Loucy (cell line): ENCODE data around the gene JMJD4.

ENCODE experiments used
- H2AFZ ChIP-seq: fragments of 200-600 bp; sonication (generic); 2 replicates; pipeline ENCODE4 v1.6.0; 2016; ENCODE audit warnings: antibody characterized with exemption, mild to moderate bottlenecking, low read length, moderate library complexity
- H3F3A ChIP-seq: fragments of 200-600 bp; 2 replicates; pipeline ENCODE4 v1.6.0; 2016; ENCODE audit warnings: antibody characterized with exemption, low read depth, mild to moderate bottlenecking
- H3K27me3 ChIP-seq: fragments of 200-600 bp; sonication (generic); 2 replicates; pipeline ENCODE4 v1.6.1; 2014; ENCODE audit warnings: low read length, mild to moderate bottlenecking; ENCODE audit not compliant: insufficient read depth, poor library complexity, severe bottlenecking
- H3K36me3 ChIP-seq: fragments of 200-600 bp; sonication (generic); 2 replicates; pipeline ENCODE4 v1.6.1; 2016; ENCODE audit warnings: low read length; ENCODE audit not compliant: insufficient read depth
- H3K4me1 ChIP-seq: fragments of 200-600 bp; sonication (generic); 2 replicates; pipeline ENCODE4 v1.5.1; 2014; ENCODE audit warnings: low read length, mild to moderate bottlenecking; ENCODE audit not compliant: insufficient read depth, poor library complexity, severe bottlenecking
- H3K4me2 ChIP-seq: fragments of 200-600 bp; sonication (generic); 2 replicates; pipeline ENCODE4 v1.6.0; 2014; ENCODE audit warnings: antibody characterized with exemption, low read length, low read depth, mild to moderate bottlenecking; ENCODE audit not compliant: poor library complexity, severe bottlenecking
- H3K4me3 ChIP-seq: fragments of 200-600 bp; sonication (generic); 2 replicates; pipeline ENCODE4 v1.5.1; 2014; ENCODE audit warnings: low read length, mild to moderate bottlenecking, mixed read lengths; ENCODE audit not compliant: poor library complexity, severe bottlenecking
- H3K79me2 ChIP-seq: fragments of 200-600 bp; sonication (generic); 2 replicates; pipeline ENCODE4 v1.6.1; 2014; ENCODE audit warnings: low read length; ENCODE audit not compliant: insufficient read depth
- H3K9ac ChIP-seq: fragments of 200-600 bp; sonication (generic); 2 replicates; pipeline ENCODE4 v1.6.0; 2014; ENCODE audit warnings: mild to moderate bottlenecking, low read depth, low read length, moderate library complexity; ENCODE audit not compliant: poor library complexity, severe bottlenecking
- H3K9me2 ChIP-seq: fragments of 200-600 bp; sonication (generic); replicated peaks from 2 replicates; pipeline ENCODE4 v1.6.1; 2016; ENCODE audit warnings: low read depth, low read length, mixed read lengths
- H3K9me3 ChIP-seq: fragments of 200-600 bp; sonication (generic); 2 replicates; pipeline ENCODE4 v1.6.1; 2014; ENCODE audit warnings: mild to moderate bottlenecking, antibody characterized with exemption, low read length, low read depth; ENCODE audit not compliant: insufficient read depth
- H4K20me1 ChIP-seq: fragments of 200-600 bp; sonication (generic); 2 replicates; pipeline ENCODE4 v1.6.0; 2014; ENCODE audit warnings: antibody characterized with exemption, low read length, mild to moderate bottlenecking; ENCODE audit not compliant: insufficient read depth, poor library complexity, severe bottlenecking
- CTCF ChIP-seq: fragments of 200-600 bp; sonication (generic); conservative IDR thresholded peaks from 2 replicates; pipeline ENCODE4 v1.5.1; 2014; ENCODE audit warnings: mild to moderate bottlenecking, antibody characterized with exemption, low read length
- EZH2phosphoT487 ChIP-seq: fragments of 200-600 bp; IDR thresholded peaks from 2 replicates; pipeline ENCODE4 v1.6.1; 2018; ENCODE audit warnings: antibody characterized with exemption, mild to moderate bottlenecking, moderate library complexity, borderline replicate concordance

JMJD4 gene

GRCh38 chr1:227771326-227771725, 36.2 kb upstream of the JMJD4 start:
- H3K79me2 ChIP-seq = no peaks in the 10 kb centered on the region
- H3K4me1 ChIP-seq = peaks cover 11% of the 10 kb centered on the region
- H3F3A ChIP-seq = peaks cover 5% of the 10 kb centered on the region; the same call in 1 of the 2 replicates
- no peak overlapping the region for H3K9ac ChIP-seq
- no peaks in the 10 kb centered on the region for H4K20me1 ChIP-seq
- no peak for TF ChIP-seq CTCF
- TF ChIP-seq EZH2phosphoT487 = no peak
- peaks cover 50% of the 10 kb centered on the region; the same call in 1 of the 2 replicates for H3K36me3 ChIP-seq
- no peaks in the 10 kb centered on the region for H3K9me2 ChIP-seq
- H3K4me2 ChIP-seq = no peak overlapping the region
- no peaks in the 10 kb centered on the region for H3K27me3 ChIP-seq
- no peak overlapping the region for H2AFZ ChIP-seq
- no peak overlapping the region for H3K4me3 ChIP-seq
- no peaks in the 10 kb centered on the region for H3K9me3 ChIP-seq

- Histone ChIP-seq H3K4me2 (no peak overlapping the region), H3F3A (peaks cover 9% of the 10 kb centered on the region), H3K9me2 (no peaks in the 10 kb centered on the region), H3K4me3 (no peak overlapping the region), H2AFZ (no peak overlapping the region), H3K9ac (no peak overlapping the region), H4K20me1 (peaks cover 4% of the 10 kb centered on the region), H3K4me1 (peaks cover 16% of the 10 kb centered on the region), H3K9me3 (no peaks in the 10 kb centered on the region), H3K36me3 (peaks cover 45% of the 10 kb centered on the region; the same call in 1 of the 2 replicates), H3K27me3 (no peaks in the 10 kb centered on the region), H3K79me2 (no peaks in the 10 kb centered on the region)
- TF ChIP-seq EZH2phosphoT487 (no peak), CTCF (no peak)
These were observed 35.7 kb upstream of the JMJD4 start for GRCh38 chr1:227770812-227771211.

GRCh38 chr1:227769936-227770494, 34.9 kb upstream of the JMJD4 start:
- Histone ChIP-seq H3K79me2 (peaks cover 7% of the 10 kb centered on the region; the same call in 1 of the 2 replicates), H3K4me3 (no peak overlapping the region), H3K36me3 (peaks cover 48% of the 10 kb centered on the region; the same call in 1 of the 2 replicates), H3K4me2 (no peak overlapping the region), H4K20me1 (peaks cover 11% of the 10 kb centered on the region), H3K9me2 (no peaks in the 10 kb centered on the region), H3K9me3 (no peaks in the 10 kb centered on the region), H3F3A (peaks cover 9% of the 10 kb centered on the region), H3K27me3 (no peaks in the 10 kb centered on the region), H3K4me1 (peaks cover 24% of the 10 kb centered on the region), H2AFZ (no peak overlapping the region), H3K9ac (no peak overlapping the region)
- TF ChIP-seq EZH2phosphoT487 (no peak), CTCF (no peak)
